Right lobe of liver (tissue), 6 donors: ENCODE results near the gene PLEKHA1. TPM values are rescaled to one million over a fixed set of nuclear protein-coding genes. Genes with fewer than 3 reads are reported as not detected.
A peak's percentile ranks its signal among the peaks of the same experiment; 100 is the strongest.

ENCODE experiments used
- ATAC-seq, 4 donors: fragments of 200-7000 bp; cut with Tn5 transposase; one replicate each; pipeline ENCODE4 v1.9.1; 2020; ENCODE audit warnings: mild to moderate bottlenecking in 4 of 4, moderate library complexity in 4 of 4
- DNase-seq, 3 donors: peaks; one replicate each; pipeline ENCODE4 v3.0.0-alpha.2; 2020
- H3K27ac ChIP-seq, 3 donors: fragments of 200-600 bp; one replicate each; pipeline ENCODE4 v1.8.0; 2022
- H3K27me3 ChIP-seq, 2 donors: fragments of 200-600 bp; one replicate each; pipeline ENCODE4 v1.8.0; 2022
- H3K36me3 ChIP-seq, 4 donors: fragments of 200-600 bp; sonication (generic) in 1 of 4; one replicate each; pipeline versions ENCODE4 v1.5.1 to v1.8.0; 2017 to 2022; ENCODE audit warnings: control low read depth in 1 of 4
- H3K4me1 ChIP-seq, 4 donors: fragments of 200-600 bp; sonication (generic) in 1 of 4; one replicate each; pipeline versions ENCODE4 v1.5.1 to v1.8.0; 2017 to 2022; ENCODE audit warnings: control low read depth in 1 of 4
- H3K4me3 ChIP-seq, 3 donors: fragments of 200-600 bp; one replicate each; pipeline ENCODE4 v1.8.0; 2022
- H3K9me3 ChIP-seq, 4 donors: fragments of 200-600 bp; sonication (generic) in 1 of 4; one replicate each; pipeline versions ENCODE4 v1.5.1 to v1.8.0; 2017 to 2022; ENCODE audit warnings: control low read depth in 1 of 4
- CTCF ChIP-seq, 4 donors: fragments of 200-600 bp in 3 of 4; fragments of 450-650 bp in 1 of 4; IDR thresholded peaks; one replicate each; pipeline versions ENCODE4 v1.5.1 to v1.8.0; 2016 to 2022; ENCODE audit warnings: antibody characterized with exemption in 4 of 4, mild to moderate bottlenecking in 2 of 4
- POLR2A ChIP-seq: fragments of 450-650 bp; IDR thresholded peaks from one replicate; pipeline ENCODE4 v1.6.1; 2017; ENCODE audit warnings: antibody characterized with exemption, mild to moderate bottlenecking
- WGBS: methylation state at CpG from one replicate; pipeline ENCODE4 v1.1.6; 2018; ENCODE audit warnings: low coverage, low lambda C conversion rate; ENCODE audit not compliant: insufficient coverage; ENCODE audit errors: missing lambda C conversion rate; 5-methylcytosine and 5-hydroxymethylcytosine counted together
- intact Hi-C, 2 donors: fragments of 100-400 bp; cut with DNase I; formaldehyde crosslinking; loops; one replicate each; pipeline versions ENCODE4 v1.11.2 to v1.14.1; 2022
- total RNA-seq, 6 experiments: library from RNA; depleted of rRNA in 2 of 6; stranded (reverse); fragments of >200 nt in 2 of 6; fragmentation: NEBNext Ultra II Directional in 3 of 6; extraction: Animal tissue kit (Norgen Biotek cat#: 25700) in 3 of 6; gene quantifications; one replicate each; pipeline versions ENCODE4 v1.1.0 to v1.2.4, GENCODE V29; 2016 to 2023
- donor health status: DM: no; HTN: yes; CAD: no.
- donor health status: DM: no; HTN: no; CAD: no.
- donor health status: DM: no; HTN: no; CAD: no.
- donor health status: DM: no; HTN: yes; CAD: no.
- donor health status: DM: no; HTN: yes; CAD: no.

PLEKHA1 gene
- total RNA-seq, 6 experiments from 2014 or later: 23.1 to 42.2 (median 27.5) TPM

GRCh38 chr10:122379537-122379936, 5.0 kb downstream of the PLEKHA1 start:
- WGBS: 94% methylated on average over 2 of the region's 2 CpGs
- intact Hi-C loops: no loop called here

GRCh38 chr10:122380703-122381102, 6.2 kb downstream of the PLEKHA1 start:
- 86% methylated on average over 4 of the region's 4 CpGs for WGBS
- no peak for TF ChIP-seq POLR2A
- no peak for TF ChIP-seq CTCF (IDR thresholded peaks at IDR 0.05)
- Histone ChIP-seq H3K4me3 (no peak overlapping the region), H3K36me3 (no peaks in the 10 kb centered on the region), H3K4me1 (peaks cover 0 to 15% (median 6%) of the 10 kb centered on the region in 4 donors), H3K27me3 (no peaks in the 10 kb centered on the region), H3K9me3 (no peaks in the 10 kb centered on the region), H3K27ac (no peak overlapping the region)
- ATAC-seq (no peak), DNase-seq (no peak)
- intact Hi-C loops: no loop called here

More at GRCh38 chr10:122379537-122379936, 5.0 kb downstream of the PLEKHA1 start:
- Histone ChIP-seq H3K4me3 (no peak overlapping the region), H3K9me3 (no peaks in the 10 kb centered on the region), H3K4me1 (peaks cover 0 to 15% (median 6%) of the 10 kb centered on the region in 4 donors), H3K27ac (no peak overlapping the region), H3K36me3 (no peaks in the 10 kb centered on the region), H3K27me3 (no peaks in the 10 kb centered on the region)
- no peak for DNase-seq
- no peak for ATAC-seq
- TF ChIP-seq CTCF (IDR thresholded peaks at IDR 0.05) (no peak), POLR2A (no peak)

GRCh38 chr10:122381680-122382079, 7.2 kb downstream of the PLEKHA1 start:
- WGBS: 78% methylated on average over 2 of the region's 2 CpGs
- intact Hi-C loops: no loop called here
- TF ChIP-seq POLR2A (no peak), CTCF (IDR thresholded peaks at IDR 0.05) (no peak)
- no peaks in the 10 kb centered on the region for H3K27me3 ChIP-seq
- DNase-seq (no peak), ATAC-seq (no peak)
- H3K27ac ChIP-seq: no peak overlapping the region
- H3K36me3 ChIP-seq: no peaks in the 10 kb centered on the region
- H3K4me1 ChIP-seq: peaks cover 0 to 18% (median 8%) of the 10 kb centered on the region in 4 donors
- no peaks in the 10 kb centered on the region for H3K9me3 ChIP-seq
- H3K4me3 ChIP-seq: no peak overlapping the region

GRCh38 chr10:122386514-122386913, 12.0 kb downstream of the PLEKHA1 start:
- ATAC-seq (peak; percentile 44 to 65 (median 58)), DNase-seq (no peak)
- Histone ChIP-seq H3K4me1 (peaks cover 0 to 43% (median 4%) of the 10 kb centered on the region in 4 donors), H3K4me3 (peak overlapping the region in 1 of 3 donors; percentile 7), H3K36me3 (no peaks in the 10 kb centered on the region), H3K9me3 (no peaks in the 10 kb centered on the region), H3K27ac (peak overlapping the region; percentile 1 to 64 (median 55)), H3K27me3 (no peaks in the 10 kb centered on the region)
- intact Hi-C loops: no loop called here
- TF ChIP-seq CTCF (IDR thresholded peaks at IDR 0.05) (no peak), POLR2A (no peak)
- WGBS: 12% methylated on average over 2 of the region's 2 CpGs

- H3K4me3 ChIP-seq: no peak overlapping the region
- 89% methylated on average over 2 of the region's 2 CpGs for WGBS
- H3K36me3 ChIP-seq: no peaks in the 10 kb centered on the region
- intact Hi-C loops: no loop called here
- DNase-seq (no peak), ATAC-seq (peak in 1 of 4 donors; percentile 10)
- H3K4me1 ChIP-seq: peaks cover 0 to 53% (median 9%) of the 10 kb centered on the region in 4 donors
- H3K27ac ChIP-seq: no peak overlapping the region
- no peaks in the 10 kb centered on the region for H3K27me3 ChIP-seq
- no peaks in the 10 kb centered on the region for H3K9me3 ChIP-seq
- TF ChIP-seq CTCF (IDR thresholded peaks at IDR 0.05) (no peak), POLR2A (no peak)
Measured at GRCh38 chr10:122387572-122387971, 13.1 kb downstream of the PLEKHA1 start.
